GM18868 (cell line): ENCODE data around the gene ARPIN.
"Not testable (repeated sequence)": the region's sequence is repeated elsewhere in the genome, so short reads cannot be mapped to it uniquely, and the experiment has no call there.

Experiments
- ATAC-seq: cut with Tn5 transposase; IDR thresholded peaks from one replicate; pipeline ENCODE4 v1.9.1; 2021; ENCODE audit warnings: mild to moderate bottlenecking, moderate library complexity; ENCODE audit not compliant: unreplicated experiment

The ARPIN gene

GRCh38 chr15:89880727-89881126 lies 32.0 kb downstream of the ARPIN start:
- ATAC-seq, result no peak

- ATAC-seq, result no peak
Observed at GRCh38 chr15:89878323-89878722, 34.4 kb downstream of the ARPIN start.

GRCh38 chr15:89877083-89877425 lies 35.7 kb downstream of the ARPIN start:
- no peak for ATAC-seq

GRCh38 chr15:89876396-89877082 lies 36.2 kb downstream of the ARPIN start:
- no peak for ATAC-seq

GRCh38 chr15:89875741-89876140 lies 37.0 kb downstream of the ARPIN start:
- ATAC-seq, result no peak

GRCh38 chr15:89874926-89875564 lies 37.7 kb downstream of the ARPIN start:
- peak; percentile 83 for ATAC-seq

GRCh38 chr15:89870688-89871288 lies 42.0 kb downstream of the ARPIN start:
- no peak for ATAC-seq

- no peak for ATAC-seq
Observed at GRCh38 chr15:89870006-89870405, 42.7 kb downstream of the ARPIN start.

- not testable (repeated sequence) for ATAC-seq
Observed at GRCh38 chr15:89869490-89869889, 43.3 kb downstream of the ARPIN start.

- ATAC-seq, result no peak
Observed at GRCh38 chr15:89864958-89865739, 47.6 kb downstream of the ARPIN start.

GRCh38 chr15:89863918-89864317 lies 48.8 kb downstream of the ARPIN start:
- no peak for ATAC-seq

GRCh38 chr15:89860891-89861290 lies 51.9 kb downstream of the ARPIN start:
- ATAC-seq, result no peak

- ATAC-seq, result peak; percentile 41
Observed at GRCh38 chr15:89860431-89860830, 52.3 kb downstream of the ARPIN start.

GRCh38 chr15:89858661-89859458 lies 53.9 kb downstream of the ARPIN start:
- no peak for ATAC-seq

GRCh38 chr15:89857673-89858072 lies 55.1 kb downstream of the ARPIN start:
- no peak for ATAC-seq

- no peak for ATAC-seq
Observed at GRCh38 chr15:89855948-89856347, 56.8 kb downstream of the ARPIN start.

GRCh38 chr15:89854863-89855262 lies 57.9 kb downstream of the ARPIN start:
- ATAC-seq, result not testable (repeated sequence)

GRCh38 chr15:89852342-89852995 lies 60.3 kb downstream of the ARPIN start:
- no peak for ATAC-seq

GRCh38 chr15:89851673-89852341 lies 60.9 kb downstream of the ARPIN start:
- peak; percentile 68 for ATAC-seq

- peak; percentile 10 for ATAC-seq
Observed at GRCh38 chr15:89848970-89849292, 63.8 kb downstream of the ARPIN start.
